NCI-H2196 treated with DMSO at 0.1 percent for 48 hours (cell line): ENCODE data around the gene PHOSPHO2.
"Not testable (repeated sequence)": the region's sequence is repeated elsewhere in the genome, so short reads cannot be mapped to it uniquely, and the experiment has no call there.

Source experiments
- DNase-seq: peaks from one replicate; lab custom pipeline; 2025; ENCODE audit not compliant: unreplicated experiment; lab: John Stamatoyannopoulos, UW

PHOSPHO2 gene

DNA sequence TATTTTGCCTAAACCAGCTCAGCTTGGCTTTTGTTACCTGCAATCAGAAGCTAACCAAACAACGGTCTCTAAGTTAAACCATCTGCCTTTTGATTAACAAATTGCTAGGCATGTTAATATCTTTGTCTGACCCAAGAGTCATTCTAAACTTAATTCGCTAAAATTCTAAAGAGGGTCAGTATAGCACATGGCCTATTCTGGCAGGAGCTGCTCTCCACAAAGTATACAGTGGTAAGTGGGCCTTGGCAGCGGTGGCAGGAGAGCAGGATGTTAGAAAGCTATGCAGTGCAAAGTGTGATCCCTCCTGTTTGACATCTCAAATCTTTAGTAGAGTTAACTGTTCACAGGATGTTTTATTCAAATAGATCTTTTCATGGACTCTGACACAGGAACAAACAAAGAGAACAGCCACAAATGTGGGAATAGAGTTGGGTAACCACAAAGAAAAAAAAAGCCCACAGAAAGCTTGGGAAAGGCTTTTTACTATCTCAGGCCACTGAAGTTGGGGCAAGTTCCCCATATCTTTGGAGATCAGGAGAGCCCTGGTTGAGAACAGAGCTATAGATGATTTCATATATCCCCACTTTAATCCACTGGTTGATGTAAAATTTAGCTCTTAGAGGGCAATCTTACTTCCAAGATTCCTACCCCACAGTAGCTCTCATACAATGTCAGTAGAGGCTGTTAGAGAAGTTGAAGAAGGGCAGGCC, 10.7 kb upstream of the PHOSPHO2 start:
- no peak for DNase-seq

DNA sequence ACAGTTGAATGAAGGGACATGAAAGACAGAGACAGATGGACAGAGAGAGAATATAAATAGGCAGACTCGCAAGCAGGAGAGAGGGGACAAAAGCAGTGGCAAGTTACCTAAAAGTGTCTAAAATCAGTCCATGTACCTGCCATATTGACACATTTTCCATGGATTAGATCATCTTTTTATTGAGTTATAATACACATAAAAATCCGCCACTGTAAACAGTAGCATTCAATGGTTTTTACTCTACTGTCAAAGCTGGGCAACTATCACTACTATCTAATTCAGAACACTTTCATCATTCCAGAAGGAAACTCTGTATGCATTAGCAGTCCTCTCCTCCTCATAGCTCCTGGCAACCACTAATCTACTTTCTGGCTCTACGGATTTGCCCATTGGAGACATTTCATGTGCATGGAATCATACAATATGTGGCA, 10.1 kb upstream of the PHOSPHO2 start:
- DNase-seq, result no peak

DNA sequence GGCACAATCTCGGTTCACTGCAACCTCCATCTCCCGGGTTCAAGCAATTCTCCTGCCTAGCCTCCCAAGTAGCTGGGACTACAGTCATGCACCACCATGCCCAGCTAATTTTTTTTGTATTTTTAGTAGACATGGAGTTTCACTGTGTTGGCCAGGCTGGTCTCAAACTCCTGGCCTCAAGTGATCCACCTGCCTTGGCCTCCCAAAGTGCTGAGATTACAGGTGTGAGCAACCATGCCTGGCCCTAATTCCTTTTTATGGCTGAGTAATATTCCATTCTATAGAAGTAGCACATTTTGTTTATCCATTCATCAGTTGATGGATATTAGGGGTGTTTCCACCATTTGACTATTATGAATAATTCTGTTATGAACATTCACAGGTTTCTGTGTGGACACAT, 9.6 kb upstream of the PHOSPHO2 start:
- DNase-seq, result not testable (repeated sequence)

- DNase-seq, result not testable (repeated sequence)
Observed at GRCh38 chr2:169686825-169687224, 7.4 kb upstream of the PHOSPHO2 start.

DNA sequence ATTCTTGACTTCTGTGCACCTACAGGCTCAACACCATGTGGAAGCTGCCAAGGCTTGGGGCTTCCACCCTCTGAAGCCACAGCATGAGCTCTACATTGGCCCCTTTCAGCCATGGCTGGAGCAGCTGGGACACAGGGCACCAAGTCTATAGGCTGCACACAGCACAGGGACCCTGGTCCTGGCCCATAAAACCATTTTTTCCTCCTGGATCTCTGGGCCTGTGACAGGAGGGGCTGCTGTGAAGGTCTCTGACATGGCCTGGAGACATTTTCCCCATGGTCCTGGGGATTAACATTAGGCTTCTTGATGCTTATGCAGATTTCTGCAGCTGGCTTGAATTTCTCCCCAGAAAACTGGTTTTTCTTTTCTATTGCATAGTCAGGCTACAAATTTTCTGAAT, 6.3 kb upstream of the PHOSPHO2 start:
- DNase-seq, result not testable (repeated sequence)

- DNase-seq, result no peak
Observed at GRCh38 chr2:169690958-169691357, 3.3 kb upstream of the PHOSPHO2 start.

DNA sequence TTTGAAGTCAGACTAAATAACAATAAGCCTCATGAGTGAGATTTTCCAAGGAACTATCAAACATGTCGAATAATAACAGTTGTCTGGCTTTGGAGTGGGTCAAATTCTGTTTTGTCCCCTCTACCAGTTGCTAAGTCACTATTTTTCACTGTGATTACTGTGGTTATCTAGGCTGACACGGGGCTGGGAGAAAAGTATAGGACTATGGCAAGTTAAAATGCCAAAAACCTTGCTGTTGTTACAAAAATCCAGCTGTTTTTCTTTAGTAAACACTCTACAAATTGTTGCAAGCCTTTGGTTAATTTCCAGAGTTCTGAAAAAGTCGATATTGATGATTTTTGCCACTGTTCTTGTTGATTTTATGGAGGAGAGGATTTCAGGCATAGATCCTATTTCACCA, 1.6 kb upstream of the PHOSPHO2 start:
- DNase-seq, result no peak

- DNase-seq, result no peak
Observed at GRCh38 chr2:169693360-169693759, 909 bp upstream of the PHOSPHO2 start.

DNA sequence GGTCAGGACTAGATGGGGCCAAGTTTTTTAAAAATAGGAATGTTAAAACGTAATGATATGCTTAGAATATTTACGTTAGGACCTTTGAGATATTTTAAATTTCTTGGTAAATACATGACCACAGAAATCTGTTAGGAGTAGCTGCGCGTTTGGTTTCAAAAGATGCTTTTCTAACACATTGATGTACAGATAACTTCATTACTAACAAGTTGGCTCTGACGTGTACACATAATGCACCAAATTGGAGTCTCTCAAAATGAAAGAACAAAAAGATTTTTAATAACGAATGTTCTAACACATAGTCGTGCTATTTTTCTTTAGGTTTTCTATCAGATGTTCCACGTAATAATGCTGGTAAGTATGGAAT, 608 bp downstream of the PHOSPHO2 start:
- no peak for DNase-seq

DNA sequence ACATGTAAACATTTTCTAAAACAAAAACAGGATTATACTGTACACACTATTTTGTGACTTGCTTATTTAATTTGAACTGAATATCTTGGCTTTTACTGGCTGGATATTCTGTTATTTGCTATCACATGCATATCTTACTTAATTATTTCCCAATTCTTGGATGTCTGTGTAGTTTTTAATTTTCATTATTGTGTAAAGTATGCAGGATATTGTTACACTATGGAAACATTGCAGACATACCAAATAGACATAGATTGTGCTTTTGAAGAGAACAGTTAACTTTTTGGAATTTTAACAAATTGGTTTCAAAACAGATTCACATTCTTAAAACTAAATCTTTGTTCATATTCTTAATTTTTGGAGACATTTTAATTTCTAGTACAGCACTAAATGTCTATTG, 2.1 kb downstream of the PHOSPHO2 start:
- no peak for DNase-seq

DNA sequence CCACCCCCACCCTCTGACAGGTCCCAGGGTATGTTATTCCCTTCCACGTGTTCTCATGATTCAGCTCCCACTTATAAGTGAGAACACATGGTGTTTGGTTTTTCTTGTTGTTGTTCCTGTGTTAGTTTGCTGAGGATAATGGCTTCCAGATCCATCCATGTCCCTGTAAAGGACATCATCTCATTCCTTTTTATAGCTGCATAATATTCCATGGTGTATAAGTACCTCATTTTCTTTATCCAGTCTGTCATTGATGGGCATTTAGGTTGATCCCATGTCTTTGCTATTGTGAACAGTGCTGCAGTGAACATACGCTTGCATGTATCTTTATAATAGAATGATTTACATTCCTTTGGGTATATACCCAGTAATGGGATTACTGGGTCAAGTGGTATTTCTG, 4.9 kb downstream of the PHOSPHO2 start:
- DNase-seq, result not testable (repeated sequence)

- DNase-seq, result no peak
Observed at GRCh38 chr2:169702996-169703395, 8.7 kb downstream of the PHOSPHO2 start.

DNA sequence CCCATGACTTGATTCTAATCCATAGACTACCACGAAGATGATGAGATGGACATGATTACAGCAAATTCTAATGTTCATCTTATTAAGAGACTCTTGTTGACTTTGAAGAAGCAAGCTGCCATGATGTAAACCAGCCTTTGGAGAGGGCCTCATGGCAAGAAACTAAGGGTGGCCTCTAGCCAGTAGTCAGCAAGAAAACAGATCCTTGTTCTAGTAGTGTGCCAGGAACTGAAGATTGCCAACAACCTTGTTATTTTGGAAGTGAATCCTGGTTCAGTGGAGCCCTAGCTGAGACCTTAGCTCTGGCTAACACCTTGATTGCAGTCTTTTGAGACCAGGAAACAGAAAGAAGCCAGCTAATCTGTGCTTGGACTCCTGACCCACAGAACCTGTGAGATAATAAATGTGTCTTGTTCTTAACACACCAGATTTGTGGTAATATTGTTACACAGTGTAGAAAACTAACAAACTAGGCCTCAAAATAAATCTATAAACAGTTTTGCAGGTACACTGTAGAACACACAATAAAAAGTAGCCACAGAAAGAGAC, 10.0 kb downstream of the PHOSPHO2 start:
- no peak for DNase-seq

- no peak for DNase-seq
Observed at GRCh38 chr2:169705927-169706326, 11.7 kb downstream of the PHOSPHO2 start.

DNA sequence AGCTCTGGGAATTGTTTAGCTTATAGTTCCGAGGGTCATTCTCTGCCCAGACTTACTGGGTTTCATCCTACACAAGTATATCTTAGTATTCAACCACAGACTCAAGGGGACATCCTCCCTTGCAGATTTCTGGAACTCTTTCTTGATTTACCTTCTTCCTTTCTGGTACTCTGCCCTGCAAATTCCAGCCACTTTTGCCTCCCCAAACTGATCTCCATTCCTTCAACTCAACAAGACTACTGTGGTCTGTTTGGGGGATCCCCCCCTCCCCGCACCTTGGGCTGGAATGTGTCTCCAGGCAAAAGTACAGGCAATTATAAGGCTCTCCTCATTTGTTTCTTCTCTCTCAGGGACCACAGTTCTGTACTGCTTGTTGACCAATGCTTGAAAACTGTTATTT, 13.4 kb downstream of the PHOSPHO2 start:
- DNase-seq, result no peak

GRCh38 chr2:169709331-169709730, 15.1 kb downstream of the PHOSPHO2 start:
- DNase-seq, result no peak

- no peak for DNase-seq
Observed at GRCh38 chr2:169709981-169710380, 15.7 kb downstream of the PHOSPHO2 start.

DNA sequence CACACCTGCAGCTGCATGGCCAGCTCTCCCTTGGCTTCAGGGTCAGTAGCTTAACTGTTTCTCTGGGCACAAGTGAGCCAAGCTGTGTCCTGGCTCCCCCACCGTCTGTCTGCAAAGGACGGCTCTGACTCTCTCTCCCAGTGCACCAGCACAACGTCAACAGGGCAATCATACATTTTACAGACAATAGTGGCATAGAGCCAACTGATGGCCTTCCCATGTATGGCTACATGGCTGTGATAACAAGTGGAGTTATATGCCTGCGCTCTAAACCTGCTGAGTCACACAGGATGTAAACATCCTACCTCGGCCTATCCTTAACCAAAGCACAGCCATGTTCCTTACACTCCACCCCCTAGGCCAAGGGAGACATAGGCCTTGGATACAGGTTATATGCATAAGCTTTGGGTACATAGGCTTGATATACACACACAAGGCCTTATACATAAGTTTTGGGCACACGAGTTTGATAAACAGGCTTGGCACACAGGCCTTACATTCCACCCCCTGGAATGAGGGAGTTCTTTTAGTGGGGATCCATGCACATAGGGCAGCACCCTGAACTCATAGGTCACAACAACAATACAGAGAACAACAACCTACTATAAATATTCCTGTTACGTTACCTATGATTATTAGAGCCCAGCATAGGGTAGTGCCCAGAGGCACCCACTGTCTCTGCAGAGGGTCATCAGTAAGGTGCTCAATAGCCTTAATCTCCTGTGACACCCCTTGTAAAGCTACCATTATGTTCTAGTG, 17.7 kb downstream of the PHOSPHO2 start:
- no peak for DNase-seq

GRCh38 chr2:169712791-169713227, 18.5 kb downstream of the PHOSPHO2 start:
- DNase-seq, result no peak

GRCh38 chr2:169713331-169713730, 19.1 kb downstream of the PHOSPHO2 start:
- no peak for DNase-seq

- DNase-seq, result no peak
Observed at GRCh38 chr2:169714699-169715098, 20.4 kb downstream of the PHOSPHO2 start.
